ENCODE measurements around the gene HOXD10.

Gene HOXD10

GRCh38 chr2:176125772-176126054, 9.1 kb downstream of the HOXD10 start:
- H3K27me3 ChIP-seq (ENCODE audit: control insufficient read depth, insufficient read depth, low read length), result peaks cover 91% of the 10 kb centered on the region
- H3K4me3 ChIP-seq (ENCODE audit: low read length), result no peak overlapping the region
- no peak overlapping the region for H3K27ac ChIP-seq (ENCODE audit: low read length)
- no peak for DNase-seq (ENCODE audit: low read depth, low spot score)
- H3K9me3 ChIP-seq (ENCODE audit: control insufficient read depth, insufficient read depth, low read length), result no peaks in the 10 kb centered on the region
- peaks cover 12% of the 10 kb centered on the region; the same call in 1 of the 2 replicates for H3K4me1 ChIP-seq (ENCODE audit: control insufficient read depth, insufficient read depth, low read length)
- H3K36me3 ChIP-seq (ENCODE audit: control insufficient read depth, insufficient read depth, low read length), result no peaks in the 10 kb centered on the region
- no CpG with 5 or more reads among the region's 6 CpGs for WGBS (ENCODE audit: insufficient coverage, insufficient read length)

- no peak overlapping the region for H3K4me3 ChIP-seq (ENCODE audit: low read length)
- H3K9me3 ChIP-seq (ENCODE audit: control insufficient read depth, insufficient read depth, low read length), result no peaks in the 10 kb centered on the region
- peaks cover 12% of the 10 kb centered on the region; the same call in 1 of the 2 replicates for H3K4me1 ChIP-seq (ENCODE audit: control insufficient read depth, insufficient read depth, low read length)
- no CpG with 5 or more reads among the region's 13 CpGs for WGBS (ENCODE audit: insufficient coverage, insufficient read length)
- H3K27me3 ChIP-seq (ENCODE audit: control insufficient read depth, insufficient read depth, low read length), result peaks cover 88% of the 10 kb centered on the region
- H3K36me3 ChIP-seq (ENCODE audit: control insufficient read depth, insufficient read depth, low read length), result no peaks in the 10 kb centered on the region
- no peak for DNase-seq (ENCODE audit: low read depth, low spot score)
- no peak overlapping the region for H3K27ac ChIP-seq (ENCODE audit: low read length)
Observed at GRCh38 chr2:176126929-176127773, 10.6 kb downstream of the HOXD10 start.

DNA sequence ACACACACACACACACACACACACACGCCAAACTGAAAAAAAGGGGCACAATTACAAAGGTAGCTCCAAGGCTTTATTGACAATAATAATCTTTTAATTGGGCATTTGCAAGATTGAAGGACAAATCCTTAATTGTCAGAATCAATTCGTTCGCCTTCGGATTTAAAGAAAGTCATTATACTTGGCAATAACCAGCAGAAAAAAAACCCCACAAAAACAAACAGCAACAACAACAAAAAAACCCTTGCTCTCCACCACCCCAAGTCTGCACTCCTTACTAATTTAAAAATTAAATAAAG, 11.1 kb downstream of the HOXD10 start:
- Histone ChIP-seq H3K27me3 (ENCODE audit: control insufficient read depth, insufficient read depth, low read length) (peaks cover 88% of the 10 kb centered on the region), H3K4me1 (ENCODE audit: control insufficient read depth, insufficient read depth, low read length) (peaks cover 9% of the 10 kb centered on the region; the same call in 1 of the 2 replicates), H3K27ac (ENCODE audit: low read length) (no peak overlapping the region), H3K4me3 (ENCODE audit: low read length) (no peak overlapping the region), H3K9me3 (ENCODE audit: control insufficient read depth, insufficient read depth, low read length) (no peaks in the 10 kb centered on the region), H3K36me3 (ENCODE audit: control insufficient read depth, insufficient read depth, low read length) (no peaks in the 10 kb centered on the region)
- WGBS (ENCODE audit: insufficient coverage, insufficient read length), result no CpG with 5 or more reads among the region's 4 CpGs
- DNase-seq (ENCODE audit: low read depth, low spot score), result no peak

- Histone ChIP-seq H3K36me3 (ENCODE audit: control insufficient read depth, insufficient read depth, low read length) (no peaks in the 10 kb centered on the region), H3K4me1 (ENCODE audit: control insufficient read depth, insufficient read depth, low read length) (0 out of 2 replicates have a peak, but pooled peaks cover 5% of the 10 kb centered on the region), H3K9me3 (ENCODE audit: control insufficient read depth, insufficient read depth, low read length) (no peaks in the 10 kb centered on the region), H3K27me3 (ENCODE audit: control insufficient read depth, insufficient read depth, low read length) (peaks cover 88% of the 10 kb centered on the region), H3K4me3 (ENCODE audit: low read length) (no peak overlapping the region), H3K27ac (ENCODE audit: low read length) (no peak overlapping the region)
- DNase-seq (ENCODE audit: low read depth, low spot score), result no peak
- no CpG with 5 or more reads among the region's 49 CpGs for WGBS (ENCODE audit: insufficient coverage, insufficient read length)
Observed at GRCh38 chr2:176128172-176128981, 11.8 kb downstream of the HOXD10 start.

DNA sequence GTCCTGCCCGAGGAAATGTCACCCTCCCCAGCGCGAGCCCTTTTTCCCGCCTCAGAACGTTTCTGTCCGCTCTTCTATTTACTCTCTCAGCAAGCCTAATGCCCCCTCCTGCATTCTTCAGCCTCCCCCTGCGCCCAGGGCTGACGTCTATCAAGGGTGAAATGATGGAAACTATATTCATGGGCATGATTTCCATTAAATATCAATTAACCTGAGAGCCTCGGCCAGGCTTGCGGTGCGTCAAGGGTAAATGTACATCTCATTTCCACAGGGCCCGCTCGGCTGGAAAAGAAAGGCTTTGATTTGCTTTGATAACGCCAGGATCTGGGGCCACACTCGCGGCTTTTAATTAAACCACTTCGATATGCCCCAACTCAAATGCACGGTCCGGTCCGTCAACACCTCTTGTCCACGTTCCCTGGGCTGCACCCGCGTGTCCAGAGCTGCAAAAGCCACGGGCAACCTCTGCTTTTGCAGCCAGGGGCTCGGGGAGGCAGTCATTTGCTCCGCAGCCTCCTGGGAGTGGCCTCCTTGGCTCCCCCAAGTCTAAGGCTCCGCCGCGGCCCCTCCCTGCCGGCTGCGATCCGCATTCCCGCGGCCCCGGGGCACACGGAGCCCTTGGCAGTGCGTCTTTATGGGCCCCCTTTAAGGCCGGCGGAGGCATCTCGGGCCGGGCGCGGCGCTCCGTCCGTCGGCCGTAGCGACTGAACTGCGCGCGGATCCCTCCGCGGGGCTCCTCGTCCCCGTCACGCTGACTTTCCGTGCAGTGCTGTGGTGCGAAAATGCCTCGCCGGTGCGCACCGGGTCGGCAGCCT, 12.6 kb downstream of the HOXD10 start, which contains the start of gene HOXD8:
HOXD8 (plus strand) TSS at position 724 of the 815 bp plus-strand sequence. CDS start 662 bp downstream, outside the sequence.
- H3K36me3 ChIP-seq (ENCODE audit: control insufficient read depth, insufficient read depth, low read length), result no peaks in the 10 kb centered on the region
- DNase-seq (ENCODE audit: low read depth, low spot score), result no peak
- H3K4me3 ChIP-seq (ENCODE audit: low read length), result no peak within 1 kb of the TSS; the same call in 1 of the 2 replicates
- no CpG with 5 or more reads among the region's 64 CpGs for WGBS (ENCODE audit: insufficient coverage, insufficient read length)
- H3K27ac ChIP-seq (ENCODE audit: low read length), result no peak within 1 kb of the TSS
- H3K9me3 ChIP-seq (ENCODE audit: control insufficient read depth, insufficient read depth, low read length), result no peaks in the 10 kb centered on the region
- peaks cover 6% of the 10 kb centered on the region; the same call in 1 of the 2 replicates for H3K4me1 ChIP-seq (ENCODE audit: control insufficient read depth, insufficient read depth, low read length)
- H3K27me3 ChIP-seq (ENCODE audit: control insufficient read depth, insufficient read depth, low read length), result peaks cover 88% of the 10 kb centered on the region

DNA sequence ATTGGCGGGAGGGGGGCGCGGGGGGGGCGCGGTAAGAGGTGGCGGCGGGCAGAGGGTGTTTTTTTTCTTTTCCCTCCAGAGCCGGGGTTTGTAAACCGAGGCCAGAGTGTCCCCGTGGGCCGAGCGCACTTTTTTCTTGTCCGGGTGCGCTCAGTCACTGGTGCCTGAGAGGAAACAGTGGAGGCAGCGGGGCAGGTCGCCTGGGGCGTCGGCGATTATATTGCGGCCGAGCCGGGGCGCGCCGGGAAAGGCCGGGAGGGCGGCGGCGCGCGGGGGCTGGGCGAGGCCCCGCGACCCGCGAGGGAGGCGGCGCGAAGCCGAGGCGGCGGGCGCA, 13.2 kb downstream of the HOXD10 start:
- no peak overlapping the region for H3K27ac ChIP-seq (ENCODE audit: low read length)
- H3K9me3 ChIP-seq (ENCODE audit: control insufficient read depth, insufficient read depth, low read length), result no peaks in the 10 kb centered on the region
- no peak for DNase-seq (ENCODE audit: low read depth, low spot score)
- H3K36me3 ChIP-seq (ENCODE audit: control insufficient read depth, insufficient read depth, low read length), result no peaks in the 10 kb centered on the region
- H3K4me3 ChIP-seq (ENCODE audit: low read length), result no peak overlapping the region; the same call in 1 of the 2 replicates
- peaks cover 6% of the 10 kb centered on the region; the same call in 1 of the 2 replicates for H3K4me1 ChIP-seq (ENCODE audit: control insufficient read depth, insufficient read depth, low read length)
- no CpG with 5 or more reads among the region's 43 CpGs for WGBS (ENCODE audit: insufficient coverage, insufficient read length)
- H3K27me3 ChIP-seq (ENCODE audit: control insufficient read depth, insufficient read depth, low read length), result peaks cover 88% of the 10 kb centered on the region

- WGBS (ENCODE audit: insufficient coverage, insufficient read length), result no CpG with 5 or more reads among the region's 100 CpGs
- no peak overlapping the region for H3K27ac ChIP-seq (ENCODE audit: low read length)
- no peak for DNase-seq (ENCODE audit: low read depth, low spot score)
- peaks cover 88% of the 10 kb centered on the region for H3K27me3 ChIP-seq (ENCODE audit: control insufficient read depth, insufficient read depth, low read length)
- no peaks in the 10 kb centered on the region for H3K36me3 ChIP-seq (ENCODE audit: control insufficient read depth, insufficient read depth, low read length)
- no peaks in the 10 kb centered on the region for H3K9me3 ChIP-seq (ENCODE audit: control insufficient read depth, insufficient read depth, low read length)
- H3K4me3 ChIP-seq (ENCODE audit: low read length), result no peak overlapping the region; the same call in 1 of the 2 replicates
- H3K4me1 ChIP-seq (ENCODE audit: control insufficient read depth, insufficient read depth, low read length), result peaks cover 6% of the 10 kb centered on the region; the same call in 1 of the 2 replicates
Observed at GRCh38 chr2:176130147-176130956, 13.8 kb downstream of the HOXD10 start.

GRCh38 chr2:176130957-176131847, 14.6 kb downstream of the HOXD10 start:
- H3K4me1 ChIP-seq (ENCODE audit: control insufficient read depth, insufficient read depth, low read length), result peaks cover 7% of the 10 kb centered on the region; the same call in 1 of the 2 replicates
- no peak overlapping the region for H3K4me3 ChIP-seq (ENCODE audit: low read length)
- DNase-seq (ENCODE audit: low read depth, low spot score), result no peak
- no peaks in the 10 kb centered on the region for H3K9me3 ChIP-seq (ENCODE audit: control insufficient read depth, insufficient read depth, low read length)
- peaks cover 88% of the 10 kb centered on the region for H3K27me3 ChIP-seq (ENCODE audit: control insufficient read depth, insufficient read depth, low read length)
- no CpG with 5 or more reads among the region's 15 CpGs for WGBS (ENCODE audit: insufficient coverage, insufficient read length)
- H3K27ac ChIP-seq (ENCODE audit: low read length), result no peak overlapping the region
- no peaks in the 10 kb centered on the region for H3K36me3 ChIP-seq (ENCODE audit: control insufficient read depth, insufficient read depth, low read length)

- H3K27me3 ChIP-seq (ENCODE audit: control insufficient read depth, insufficient read depth, low read length), result peaks cover 90% of the 10 kb centered on the region
- no peaks in the 10 kb centered on the region for H3K36me3 ChIP-seq (ENCODE audit: control insufficient read depth, insufficient read depth, low read length)
- no peak for DNase-seq (ENCODE audit: low read depth, low spot score)
- no peak overlapping the region for H3K4me3 ChIP-seq (ENCODE audit: low read length)
- no CpG with 5 or more reads among the region's 4 CpGs for WGBS (ENCODE audit: insufficient coverage, insufficient read length)
- no peaks in the 10 kb centered on the region for H3K9me3 ChIP-seq (ENCODE audit: control insufficient read depth, insufficient read depth, low read length)
- no peak overlapping the region for H3K27ac ChIP-seq (ENCODE audit: low read length)
- peaks cover 7% of the 10 kb centered on the region; the same call in 1 of the 2 replicates for H3K4me1 ChIP-seq (ENCODE audit: control insufficient read depth, insufficient read depth, low read length)
Observed at GRCh38 chr2:176131848-176132158, 15.2 kb downstream of the HOXD10 start.

Data from iPS DF 6.9 (cell line).